Sigmoid colon (tissue), 4 donors: ENCODE data around the gene LIPF.

Experiments
- CTCF ChIP-seq, 4 experiments: fragments of 450-650 bp in 3 of 4; fragments of 200-600 bp in 1 of 4; IDR thresholded peaks; one replicate each; pipeline ENCODE4 v1.5.1; 2016 to 2019; ENCODE audit warnings: antibody characterized with exemption in 4 of 4, mild to moderate bottlenecking in 3 of 4, moderate library complexity in 2 of 4
- EP300 ChIP-seq, 4 donors: sonication (generic); formaldehyde crosslinking; IDR thresholded peaks; one replicate each; pipeline ENCODE4 v1.6.1; 2017; ENCODE audit warnings: antibody characterized with exemption in 4 of 4
- POLR2AphosphoS5 ChIP-seq, 4 donors: sonication (generic); formaldehyde crosslinking; IDR thresholded peaks; one replicate each; pipeline ENCODE4 v1.6.1; 2017; ENCODE audit warnings: antibody characterized with exemption in 4 of 4

GRCh38 chr10:88668465-88668864 is 4.2 kb downstream of the LIPF start:
- TF ChIP-seq CTCF (IDR thresholded peaks at IDR 0.05) (no peak), POLR2AphosphoS5 (IDR thresholded peaks at IDR 0.05) (no peak), EP300 (IDR thresholded peaks at IDR 0.05) (no peak)
